SK-N-SH treated with all-trans-retinoic acid at 6 μM for 48 hours (cell line): ENCODE data around the gene HSD17B8.

Source experiments
- ARNTL ChIP-seq: fragments of 450-650 bp; formaldehyde crosslinking; IDR thresholded peaks from 2 replicates; pipeline ENCODE4 v1.5.0; 2020; ENCODE audit warnings: low read depth, mild to moderate bottlenecking, moderate library complexity, borderline replicate concordance
- ESRRG ChIP-seq: fragments of 250-450 bp; sonication (Bioruptor Pico); IDR thresholded peaks from 2 replicates; pipeline ENCODE4 v1.6.1; 2021; ENCODE audit warnings: mild to moderate bottlenecking
- GLIS3 ChIP-seq: fragments of 250-450 bp; sonication (Bioruptor Pico); IDR thresholded peaks from 2 replicates; pipeline ENCODE4 v1.5.0; 2020; ENCODE audit warnings: mild to moderate bottlenecking, moderate library complexity
- ISL1 ChIP-seq: fragments of 250-450 bp; sonication (Bioruptor Pico); IDR thresholded peaks from 2 replicates; pipeline ENCODE4 v2.1.2; 2022; ENCODE audit warnings: mild to moderate bottlenecking, moderate library complexity
- OSR1 ChIP-seq: fragments of 250-450 bp; sonication (Bioruptor Pico); IDR thresholded peaks from 2 replicates; pipeline ENCODE4 v1.8.0; 2022; ENCODE audit warnings: moderate library complexity, mild to moderate bottlenecking, inconsistent platforms
- RARB ChIP-seq: fragments of 250-450 bp; sonication (Bioruptor Pico); IDR thresholded peaks from 2 replicates; pipeline ENCODE4 v1.8.0; 2021; ENCODE audit warnings: mild to moderate bottlenecking, moderate library complexity
- TOX ChIP-seq: fragments of 250-450 bp; sonication (Bioruptor Pico); IDR thresholded peaks from 2 replicates; pipeline ENCODE4 v1.8.0; 2021; ENCODE audit warnings: mild to moderate bottlenecking, moderate library complexity, borderline replicate concordance
- TSHZ2 ChIP-seq: fragments of 250-450 bp; sonication (Bioruptor Pico); IDR thresholded peaks from 2 replicates; pipeline ENCODE4 v1.5.0; 2020; ENCODE audit warnings: mild to moderate bottlenecking, moderate library complexity
- ZFP30 ChIP-seq: fragments of 450-650 bp; formaldehyde crosslinking; IDR thresholded peaks from 2 replicates; pipeline ENCODE4 v1.5.0; 2022; ENCODE audit warnings: mild to moderate bottlenecking, moderate library complexity
- ZNF565 ChIP-seq: fragments of 450-650 bp; formaldehyde crosslinking; conservative IDR thresholded peaks from 2 replicates; pipeline ENCODE4 v1.5.0; 2020; ENCODE audit warnings: low read depth, mild to moderate bottlenecking, moderate library complexity
- ZNF70 ChIP-seq: fragments of 450-650 bp; formaldehyde crosslinking; IDR thresholded peaks from 2 replicates; pipeline ENCODE4 v1.5.0; 2020; ENCODE audit warnings: mild to moderate bottlenecking, moderate library complexity

GRCh38 chr6:33176906-33177305, 27.5 kb upstream of the HSD17B8 start:
- TF ChIP-seq ISL1 (CRISPR knock-in tag) (no peak), TOX (CRISPR knock-in tag) (no peak), RARB (CRISPR knock-in tag) (no peak), GLIS3 (CRISPR knock-in tag) (no peak), ZFP30 (no peak), ARNTL (CRISPR knock-in tag) (no peak), ZNF70 (no peak), ESRRG (no peak), ZNF565 (no peak), OSR1 (CRISPR knock-in tag) (no peak), TSHZ2 (CRISPR knock-in tag) (no peak)
